HepG2 (cell line): Measurements from ENCODE around the gene SPAG9. TPM values are rescaled to one million over a fixed set of nuclear protein-coding genes. Genes with fewer than 3 reads are reported as not detected.

ENCODE experiments used
- ATAC-seq: fragments of 200-7000 bp; cut with Tn5 transposase; 3 replicates; pipeline ENCODE4 v1.9.1; 2020; ENCODE audit warnings: mild to moderate bottlenecking, moderate library complexity
- BruUV-seq: library from RNA; stranded (reverse); fragments of 400-500 nt; replicated peaks from 2 replicates; lab custom pipeline; 2021; lab: Mats Ljungman, UMichigan
- CTCF ChIA-PET: fragments of 300-600 bp; formaldehyde crosslinking; extraction: SDS; loops from one replicate; lab custom pipeline; 2021; ENCODE audit warnings: low total read pairs, inconsistent platforms, low intra/inter-chr PET ratio; lab: Yijun Ruan, JAX
- POLR2A ChIA-PET: fragments of 350-600 bp; sonication (Branson Sonifier 250); formaldehyde crosslinking; loops from one replicate; lab custom pipeline; 2020; ENCODE audit warnings: antibody characterized with exemption, inconsistent platforms; lab: Yijun Ruan, JAX
- DNase-seq: peaks from one replicate; pipeline ENCODE4 v3.0.0-alpha.2; 2015; ENCODE audit warnings: low spot score
- FAIRE-seq: peaks from 3 replicates; lab custom pipeline; 2011; peaks lifted over from hg19 to GRCh38; lab: Jason Lieb, UNC
- H2AFZ ChIP-seq: one replicate; pipeline ENCODE4 v1.6.1; 2011; ENCODE audit warnings: low read length, inconsistent platforms
- H3K27ac ChIP-seq: fragments of 300-600 bp; 3 replicates; pipeline ENCODE4 v1.8.0; 2011; ENCODE audit warnings: mixed run types, mild to moderate bottlenecking, mixed read lengths, low read length, inconsistent platforms; ENCODE audit not compliant: insufficient read depth; ENCODE audit errors: extremely low read length
- H3K27me3 ChIP-seq, 2 experiments: fragments of 200-600 bp in 1 of 2; 2 replicates in 1 of 2; 3 replicates in 1 of 2; pipeline versions ENCODE4 v1.6.0 to v1.8.0; 2011; ENCODE audit warnings: low read length in 2 of 2, mild to moderate bottlenecking in 2 of 2, moderate library complexity in 2 of 2, inconsistent platforms in 1 of 2; ENCODE audit not compliant: insufficient read depth in 2 of 2, control insufficient read depth in 1 of 2
- H3K36me3 ChIP-seq, 2 experiments: fragments of 200-600 bp in 1 of 2; replicated peaks in 1 of 2; 2 replicates in 1 of 2; 3 replicates in 1 of 2; pipeline versions ENCODE4 v1.5.1 to v1.8.0; 2011; ENCODE audit warnings: low read length in 2 of 2, inconsistent platforms in 1 of 2; ENCODE audit not compliant: insufficient read depth in 2 of 2, control insufficient read depth in 1 of 2
- H3K4me1 ChIP-seq: 2 replicates; pipeline ENCODE4 v1.5.1; 2012; ENCODE audit warnings: low read length, inconsistent platforms; ENCODE audit not compliant: insufficient read depth
- H3K4me2 ChIP-seq: 2 replicates; pipeline ENCODE4 v1.6.0; 2011; ENCODE audit warnings: low read depth, low read length, inconsistent platforms
- H3K4me3 ChIP-seq, 3 experiments: fragments of 200-600 bp in 1 of 3; sonication (generic), shearing (Covaris generic) in 1 of 3; replicated peaks in 1 of 3; 2 replicates each; pipeline ENCODE4 v1.5.1; 2011 to 2016; ENCODE audit warnings: low read length in 3 of 3, inconsistent platforms in 2 of 3, low read depth in 2 of 3, mild to moderate bottlenecking in 2 of 3, control low read depth in 1 of 3, mixed read lengths in 1 of 3; ENCODE audit not compliant: insufficient read depth in 1 of 3
- H3K79me2 ChIP-seq: one replicate; pipeline ENCODE4 v1.6.1; 2011; ENCODE audit warnings: low read length, inconsistent platforms; ENCODE audit not compliant: insufficient read depth
- H3K9ac ChIP-seq: 2 replicates; pipeline ENCODE4 v1.6.0; 2011; ENCODE audit warnings: mild to moderate bottlenecking, low read depth, low read length, inconsistent platforms; ENCODE audit not compliant: insufficient read depth
- H3K9me3 ChIP-seq: 2 replicates; pipeline ENCODE4 v1.5.1; 2012; ENCODE audit warnings: mild to moderate bottlenecking, low read length
- H4K20me1 ChIP-seq: 2 replicates; pipeline ENCODE4 v1.6.0; 2011; ENCODE audit warnings: inconsistent platforms, mild to moderate bottlenecking, low read length, moderate library complexity; ENCODE audit not compliant: insufficient read depth
- AKAP8 ChIP-seq: sonication (generic); formaldehyde crosslinking; IDR thresholded peaks from 2 replicates; pipeline ENCODE4 v1.5.1; 2020; ENCODE audit warnings: mild to moderate bottlenecking, missing genetic modification reagents
- ASH2L ChIP-seq: fragments of 300-600, 200-600 bp; sonication (generic); IDR thresholded peaks from 2 replicates; pipeline ENCODE4 v1.7.0; 2017; ENCODE audit warnings: low read depth, mild to moderate bottlenecking, moderate library complexity, mixed read lengths, low read length; ENCODE audit not compliant: insufficient read length
- DR1 ChIP-seq: sonication (generic); formaldehyde crosslinking; IDR thresholded peaks from 2 replicates; pipeline ENCODE4 v1.8.0; 2021; ENCODE audit warnings: mild to moderate bottlenecking, missing genetic modification reagents, inconsistent platforms
- NCOA1 ChIP-seq: sonication (generic); formaldehyde crosslinking; IDR thresholded peaks from 2 replicates; pipeline ENCODE4 v1.9.0; 2021; ENCODE audit warnings: missing genetic modification reagents
- NCOA2 ChIP-seq: sonication (generic); formaldehyde crosslinking; IDR thresholded peaks from 2 replicates; pipeline ENCODE4 v1.8.0; 2022; ENCODE audit warnings: inconsistent platforms
- NPAS2 ChIP-seq: sonication (generic); formaldehyde crosslinking; IDR thresholded peaks from 2 replicates; pipeline ENCODE4 v1.8.0; 2022; ENCODE audit warnings: mild to moderate bottlenecking, missing genetic modification reagents, borderline replicate concordance
- PCBP2 ChIP-seq: fragments of 200-400 bp; formaldehyde crosslinking; optimal IDR thresholded peaks from 2 replicates; pipeline ENCODE3; 2018; ENCODE audit warnings: low read length, low read depth; ENCODE audit not compliant: poor library complexity, severe bottlenecking
- REPIN1 ChIP-seq: sonication (generic); formaldehyde crosslinking; IDR thresholded peaks from 2 replicates; pipeline ENCODE4 v1.8.0; 2022; ENCODE audit warnings: missing genetic modification reagents, low read depth, mild to moderate bottlenecking, borderline replicate concordance
- SATB2 ChIP-seq: sonication (generic); formaldehyde crosslinking; IDR thresholded peaks from 2 replicates; pipeline ENCODE4 v1.5.0; 2020; ENCODE audit warnings: missing genetic modification reagents
- SNRNP70 ChIP-seq: fragments of 200-400 bp; formaldehyde crosslinking; IDR thresholded peaks from 2 replicates; pipeline ENCODE4 v1.6.1; 2017; ENCODE audit warnings: mild to moderate bottlenecking, low read depth, low read length, moderate library complexity
- SOX6 ChIP-seq, 2 experiments: fragments of 450-650 bp in 1 of 2; sonication (generic) in 1 of 2; formaldehyde crosslinking in 1 of 2; IDR thresholded peaks; 2 replicates each; pipeline versions ENCODE4 v1.4.0 to v1.6.1; 2017 to 2020; ENCODE audit warnings: antibody characterized with exemption in 1 of 2, mild to moderate bottlenecking in 1 of 2, missing genetic modification reagents in 1 of 2
- STAG1 ChIP-seq: sonication (generic); formaldehyde crosslinking; IDR thresholded peaks from 2 replicates; pipeline ENCODE4 v1.4.0; 2020; ENCODE audit warnings: missing genetic modification reagents
- THAP11 ChIP-seq: IDR thresholded peaks from 2 replicates; pipeline ENCODE4 v1.6.1; 2016; ENCODE audit warnings: missing biosample characterization, missing genetic modification reagents
- XRCC5 ChIP-seq: fragments of 200-400 bp; formaldehyde crosslinking; optimal IDR thresholded peaks from 2 replicates; pipeline ENCODE3; 2017; ENCODE audit warnings: mild to moderate bottlenecking, low read length
- ZFP36L1 ChIP-seq: sonication (generic); formaldehyde crosslinking; IDR thresholded peaks from 2 replicates; pipeline ENCODE4 v1.8.0; 2022; ENCODE audit warnings: mild to moderate bottlenecking, missing genetic modification reagents, moderate library complexity
- ZMAT3 ChIP-seq: sonication (generic); formaldehyde crosslinking; conservative IDR thresholded peaks from 2 replicates; pipeline ENCODE4 v1.7.0; 2021; ENCODE audit warnings: missing genetic modification reagents
- ZMYM2 ChIP-seq: sonication (generic); formaldehyde crosslinking; IDR thresholded peaks from 2 replicates; pipeline ENCODE4 v1.8.0; 2022; ENCODE audit warnings: mild to moderate bottlenecking, missing genetic modification reagents
- ZNF335 ChIP-seq: sonication (generic); formaldehyde crosslinking; IDR thresholded peaks from 2 replicates; pipeline ENCODE4 v1.4.0; 2020; ENCODE audit warnings: missing genetic modification reagents
- ZNF33B ChIP-seq: sonication (generic); formaldehyde crosslinking; IDR thresholded peaks from 2 replicates; pipeline ENCODE4 v1.5.1; 2020; ENCODE audit warnings: mild to moderate bottlenecking, missing genetic modification reagents
- ZNF720 ChIP-seq: sonication (generic); formaldehyde crosslinking; IDR thresholded peaks from 2 replicates; pipeline ENCODE4 v1.4.0; 2020; ENCODE audit warnings: missing genetic modification reagents
- ZNF747 ChIP-seq: sonication (generic); formaldehyde crosslinking; IDR thresholded peaks from 2 replicates; pipeline ENCODE4 v1.8.1; 2023; ENCODE audit warnings: missing genetic modification reagents, mild to moderate bottlenecking, borderline replicate concordance
- ZNF772 ChIP-seq: sonication (generic); formaldehyde crosslinking; IDR thresholded peaks from 2 replicates; pipeline ENCODE4 v1.5.0; 2020; ENCODE audit warnings: mild to moderate bottlenecking, missing genetic modification reagents
- WGBS: methylation state at CpG from one replicate; pipeline ENCODE4 v1.1.6; 2017; ENCODE audit warnings: low lambda C conversion rate; 5-methylcytosine and 5-hydroxymethylcytosine counted together
- in situ Hi-C: cut with HindIII; loops from 2 replicates; pipeline ENCODE4 v1.10.0; 2017; ENCODE audit warnings: low pct_unique_long_range_greater_than_20kb; ENCODE audit not compliant: extremely low pct_ligation_motif_present
- intact Hi-C: fragments of 100-400 bp; cut with micrococcal nuclease; formaldehyde crosslinking; loops from one replicate; pipeline ENCODE4 v1.10.0; 2022; ENCODE audit not compliant: unreplicated experiment
- polyA plus RNA-seq, 8 experiments: library from polyadenylated mRNA; depleted of rRNA in 3 of 8; stranded (reverse) in 7 of 8; unstranded in 1 of 8; fragments of >200 nt; fragmentation: Illumina TruSeq in 4 of 8; extraction: Trizol in 4 of 8; gene quantifications; 2 replicates each; pipeline versions ENCODE4 v1.2.1 to v1.2.3, GENCODE V29; 2011 to 2016; ENCODE audit warnings: low read depth in 4 of 8, missing spikeins in 1 of 8, mixed read lengths in 1 of 8; ENCODE audit not compliant: insufficient read depth in 1 of 8
- total RNA-seq, 5 experiments: library from RNA; depleted of rRNA; stranded (reverse); fragments of >200 nt; fragmentation: Illumina TruSeq; extraction: Trizol; gene quantifications; 2 replicates each; pipeline ENCODE4 v1.2.3, GENCODE V29; 2016; ENCODE audit warnings: low read depth in 1 of 5
- TF ChIP-seq, protein P1 (sequence below): sonication (generic); formaldehyde crosslinking; IDR thresholded peaks from 2 replicates; pipeline ENCODE4 v1.4.0; 2020; ENCODE audit warnings: mild to moderate bottlenecking, missing genetic modification reagents
- TF ChIP-seq, protein P2 (sequence below): sonication (generic); formaldehyde crosslinking; IDR thresholded peaks from 2 replicates; pipeline ENCODE4 v1.8.0; 2022; ENCODE audit warnings: mild to moderate bottlenecking, missing genetic modification reagents, moderate library complexity

Gene SPAG9
- total and polyA plus RNA-seq, 2 of the 13 experiments (the other 11 are each of a cell fraction or from before 2014, with no cell fraction given), result 43.2 to 78.6 TPM

- FAIRE-seq (peak; percentile 30), ATAC-seq (no peak)
- peak overlapping the region; percentile 55 for H3K9ac ChIP-seq
- TF ChIP-seq ZNF720 (CRISPR knock-in tag) (no peak), PCBP2 (no peak), ASH2L (no peak), SATB2 (CRISPR knock-in tag) (no peak), ZNF747 (CRISPR knock-in tag) (no peak), ZMAT3 (CRISPR knock-in tag) (no peak), SOX6 (IDR thresholded peaks at IDR 0.05) (no peak), SOX6 (CRISPR knock-in tag; IDR thresholded peaks at IDR 0.05) (peak; percentile 3; the same call in 1 of the 2 replicates), ZNF33B (CRISPR knock-in tag) (no peak), SNRNP70 (no peak), NPAS2 (CRISPR knock-in tag) (no peak), XRCC5 (no peak), THAP11 (CRISPR knock-in tag) (no peak), ZMYM2 (CRISPR knock-in tag) (peak; percentile 42; the same call in 1 of the 2 replicates), REPIN1 (no peak), STAG1 (CRISPR knock-in tag) (no peak), ZNF772 (CRISPR knock-in tag) (no peak), NCOA1 (CRISPR knock-in tag) (no peak), ZFP36L1 (peak; percentile 19; the same call in 1 of the 2 replicates), NCOA2 (CRISPR knock-in tag) (no peak), ZNF335 (CRISPR knock-in tag) (no peak), DR1 (CRISPR knock-in tag) (no peak), AKAP8 (CRISPR knock-in tag) (no peak)
- TF ChIP-seq, protein P1, sequence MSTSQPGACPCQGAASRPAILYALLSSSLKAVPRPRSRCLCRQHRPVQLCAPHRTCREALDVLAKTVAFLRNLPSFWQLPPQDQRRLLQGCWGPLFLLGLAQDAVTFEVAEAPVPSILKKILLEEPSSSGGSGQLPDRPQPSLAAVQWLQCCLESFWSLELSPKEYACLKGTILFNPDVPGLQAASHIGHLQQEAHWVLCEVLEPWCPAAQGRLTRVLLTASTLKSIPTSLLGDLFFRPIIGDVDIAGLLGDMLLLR (CRISPR knock-in tag), result no peak
- TF ChIP-seq, protein P2, sequence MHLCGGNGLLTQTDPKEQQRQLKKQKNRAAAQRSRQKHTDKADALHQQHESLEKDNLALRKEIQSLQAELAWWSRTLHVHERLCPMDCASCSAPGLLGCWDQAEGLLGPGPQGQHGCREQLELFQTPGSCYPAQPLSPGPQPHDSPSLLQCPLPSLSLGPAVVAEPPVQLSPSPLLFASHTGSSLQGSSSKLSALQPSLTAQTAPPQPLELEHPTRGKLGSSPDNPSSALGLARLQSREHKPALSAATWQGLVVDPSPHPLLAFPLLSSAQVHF, result no peak
Measured at GRCh38 chr17:50944902-50945720, 175.6 kb downstream of the SPAG9 start.

More at GRCh38 chr17:50944902-50945720, 175.6 kb downstream of the SPAG9 start:
- Histone ChIP-seq H3K36me3 (no peaks in the 10 kb centered on the region), H3K4me3 (peak overlapping the region in 1 of 3 experiments; percentile 21; a peak in 1 of 6 replicates), H4K20me1 (no peaks in the 10 kb centered on the region), H3K27ac (peak overlapping the region; percentile 78), H3K4me2 (peak overlapping the region; percentile 46), H3K27me3 (no peaks in the 10 kb centered on the region), H3K9me3 (no peaks in the 10 kb centered on the region), H3K4me1 (peaks cover 97% of the 10 kb centered on the region), H2AFZ (no peak overlapping the region), H3K79me2 (peaks cover 5% of the 10 kb centered on the region)
- intact Hi-C loops, result loop anchor here (1.0 to 2.0 kb wide), 3 partner anchors 14 to 82 kb away; no protein-coding TSS in a partner anchor
- ChIA-PET POLR2A (interaction anchor here (0.7 to 12.2 kb wide), 35 partner anchors 9 to 402 kb away, joined by 3 to 510 read pairs (median 7); partner anchors contain the start of genes LUC7L3 and TOB1), CTCF (no interaction called here)
- DNase-seq, result no peak
- no TSS peak for BruUV-seq
- in situ Hi-C loops, result loop anchor here (5.0 kb wide), 2 partner anchors 43 to 78 kb away; partner anchors contain the start of gene TOB1
- WGBS, result 57% methylated on average over 15 of the region's 18 CpGs
